Measurements from ENCODE around the gene MAOB. TPM values are rescaled to one million over a fixed set of nuclear protein-coding genes. Genes with fewer than 3 reads are reported as not detected.

The MAOB gene
- total RNA-seq, 4 donors from 2014 or later = 1.2 to 9.5 (median 3.4) TPM

- 88 to 89% methylated on average over 3 of the region's 3 CpGs for WGBS, 2 donors
- DNase-seq = no peak
- intact Hi-C loops (cut with DNase I) = no loop called here
- Histone ChIP-seq H3K4me1 (no peaks in the 10 kb centered on the region), H3K27me3 (no peaks in the 10 kb centered on the region), H3K4me3 (replicated peaks in 1 of 3) (no peak overlapping the region), H3K9me3 (no peaks in the 10 kb centered on the region), H3K36me3 (peaks cover 0 to 6% of the 10 kb centered on the region in 2 donors), H3K27ac (no peak overlapping the region)
- no peak for TF ChIP-seq POLR2A (IDR thresholded peaks at IDR 0.05)
- TF ChIP-seq, protein P1, sequence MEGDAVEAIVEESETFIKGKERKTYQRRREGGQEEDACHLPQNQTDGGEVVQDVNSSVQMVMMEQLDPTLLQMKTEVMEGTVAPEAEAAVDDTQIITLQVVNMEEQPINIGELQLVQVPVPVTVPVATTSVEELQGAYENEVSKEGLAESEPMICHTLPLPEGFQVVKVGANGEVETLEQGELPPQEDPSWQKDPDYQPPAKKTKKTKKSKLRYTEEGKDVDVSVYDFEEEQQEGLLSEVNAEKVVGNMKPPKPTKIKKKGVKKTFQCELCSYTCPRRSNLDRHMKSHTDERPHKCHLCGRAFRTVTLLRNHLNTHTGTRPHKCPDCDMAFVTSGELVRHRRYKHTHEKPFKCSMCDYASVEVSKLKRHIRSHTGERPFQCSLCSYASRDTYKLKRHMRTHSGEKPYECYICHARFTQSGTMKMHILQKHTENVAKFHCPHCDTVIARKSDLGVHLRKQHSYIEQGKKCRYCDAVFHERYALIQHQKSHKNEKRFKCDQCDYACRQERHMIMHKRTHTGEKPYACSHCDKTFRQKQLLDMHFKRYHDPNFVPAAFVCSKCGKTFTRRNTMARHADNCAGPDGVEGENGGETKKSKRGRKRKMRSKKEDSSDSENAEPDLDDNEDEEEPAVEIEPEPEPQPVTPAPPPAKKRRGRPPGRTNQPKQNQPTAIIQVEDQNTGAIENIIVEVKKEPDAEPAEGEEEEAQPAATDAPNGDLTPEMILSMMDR (IDR thresholded peaks at IDR 0.05) = no peak
Measured at GRCh38 chrX:43720082-43720481, 162.2 kb downstream of the MAOB start.

DNA sequence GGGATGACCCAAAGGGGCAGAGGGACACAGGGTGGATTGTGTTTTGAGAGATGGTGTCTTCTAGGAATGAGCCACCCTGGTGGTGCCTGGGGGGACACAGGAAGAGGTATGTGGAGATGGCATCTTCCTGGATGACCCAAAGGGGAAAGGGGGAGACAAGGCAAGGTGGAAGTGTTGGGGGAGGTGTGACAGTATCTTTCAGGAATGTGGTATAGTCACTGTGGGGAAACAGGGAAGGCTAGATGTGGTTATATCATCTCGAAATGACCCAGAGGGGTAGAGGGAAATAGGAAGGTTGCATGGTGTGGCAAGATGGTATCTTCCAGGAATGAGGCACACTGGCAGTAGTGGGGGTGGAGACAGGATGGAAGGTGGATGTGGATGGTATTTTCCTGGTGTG, 163.3 kb downstream of the MAOB start:
- Histone ChIP-seq H3K27me3 (no peaks in the 10 kb centered on the region), H3K4me3 (replicated peaks in 1 of 3) (no peak overlapping the region), H3K4me1 (no peaks in the 10 kb centered on the region), H3K36me3 (peaks cover 0 to 6% of the 10 kb centered on the region in 2 donors), H3K9me3 (no peaks in the 10 kb centered on the region), H3K27ac (no peak overlapping the region)
- intact Hi-C loops (cut with DNase I) = no loop called here
- no peak for TF ChIP-seq POLR2A (IDR thresholded peaks at IDR 0.05)
- TF ChIP-seq, protein P1 (IDR thresholded peaks at IDR 0.05) = no peak
- DNase-seq = no peak
- WGBS, 2 donors = 94 to 100% methylated on average over 1 of the region's 1 CpG

DNA sequence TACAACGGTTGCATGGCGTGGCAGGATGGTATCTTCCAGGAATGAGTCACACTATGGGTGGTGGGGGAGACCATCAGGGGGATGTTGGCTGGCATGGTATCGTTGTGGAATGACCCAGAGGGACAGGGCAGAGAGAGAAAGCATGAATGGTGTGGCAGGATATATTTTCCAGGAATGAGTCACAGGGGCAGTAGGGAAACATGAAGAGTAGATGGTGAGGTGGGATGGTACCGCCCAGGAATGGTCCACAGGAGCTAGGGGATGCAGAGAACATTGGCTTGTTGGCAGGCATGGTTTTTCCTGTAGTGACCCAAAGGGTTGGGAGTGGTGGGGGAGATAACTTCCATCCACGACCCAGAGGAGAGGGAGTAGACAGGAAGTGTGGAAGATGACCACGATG, 163.7 kb downstream of the MAOB start:
- Histone ChIP-seq H3K4me3 (replicated peaks in 1 of 3) (no peak overlapping the region), H3K4me1 (no peaks in the 10 kb centered on the region), H3K27me3 (no peaks in the 10 kb centered on the region), H3K9me3 (no peaks in the 10 kb centered on the region), H3K27ac (no peak overlapping the region), H3K36me3 (peaks cover 0 to 6% of the 10 kb centered on the region in 2 donors)
- intact Hi-C loops (cut with DNase I) = no loop called here
- DNase-seq = no peak
- WGBS, 2 donors = 85 to 96% methylated on average over 6 of the region's 6 CpGs
- TF ChIP-seq POLR2A (IDR thresholded peaks at IDR 0.05) = no peak
- TF ChIP-seq, protein P1 (IDR thresholded peaks at IDR 0.05) = no peak

DNA sequence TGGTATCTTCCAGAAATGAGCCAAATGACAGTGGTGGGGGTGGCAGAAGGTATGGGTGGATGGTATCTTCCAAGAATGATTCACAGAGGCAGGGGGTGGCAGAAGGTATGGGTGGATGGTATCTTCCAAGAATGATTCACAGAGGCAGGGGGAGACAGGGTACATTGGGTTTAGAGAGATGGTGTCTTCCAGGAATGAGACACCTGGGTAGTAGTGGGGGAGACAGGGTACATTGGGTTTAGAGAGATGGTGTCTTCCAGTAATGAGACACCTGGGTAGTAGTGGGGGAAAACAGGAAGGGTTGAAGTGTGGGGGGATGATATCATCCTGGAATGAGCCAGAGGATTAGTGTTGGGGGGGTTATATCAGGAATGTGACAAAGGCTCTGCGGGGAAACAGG, 164.2 kb downstream of the MAOB start:
- no peak overlapping the region for H3K27ac ChIP-seq
- TF ChIP-seq, protein P1 (IDR thresholded peaks at IDR 0.05) = no peak
- TF ChIP-seq POLR2A (IDR thresholded peaks at IDR 0.05) = no peak
- WGBS, 2 donors = 96 to 100% methylated on average over 1 of the region's 1 CpG

GRCh38 chrX:43717161-43717560, 165.1 kb downstream of the MAOB start:
- TF ChIP-seq POLR2A (IDR thresholded peaks at IDR 0.05) = no peak
- TF ChIP-seq, protein P1 (IDR thresholded peaks at IDR 0.05) = no peak
- Histone ChIP-seq H3K27me3 (no peaks in the 10 kb centered on the region), H3K4me3 (replicated peaks in 1 of 3) (no peak overlapping the region), H3K9me3 (no peaks in the 10 kb centered on the region), H3K27ac (peak overlapping the region in 1 of 3 donors; percentile 12), H3K4me1 (no peaks in the 10 kb centered on the region), H3K36me3 (peaks cover under 1 to 15% of the 10 kb centered on the region in 2 donors)
- DNase-seq = no peak
- intact Hi-C loops (cut with DNase I) = no loop called here
- 100% methylated on average over 1 of the region's 1 CpG for WGBS, 2 donors

More for the DNA sequence above, 164.2 kb downstream of the MAOB start:
- Histone ChIP-seq H3K36me3 (peaks cover 0 to 6% of the 10 kb centered on the region in 2 donors), H3K4me3 (replicated peaks in 1 of 3) (no peak overlapping the region), H3K4me1 (no peaks in the 10 kb centered on the region), H3K27me3 (no peaks in the 10 kb centered on the region), H3K9me3 (no peaks in the 10 kb centered on the region)
- DNase-seq = no peak
- intact Hi-C loops (cut with DNase I) = no loop called here

Measured in thyroid gland (tissue), 4 donors.